Suppressor macrophage treated with lipopolysaccharide for 1 hour (primary cell): ENCODE data around the gene ABCG8.

Source experiments
- DNase-seq, 3 donors: peaks; one replicate each; pipeline ENCODE4 v3.0.0-alpha.2; 2020 to 2022

Gene ABCG8

GRCh38 chr2:43826305-43827250 is 12.2 kb upstream of the ABCG8 start:
- no peak for DNase-seq

- DNase-seq: no peak
Observed at GRCh38 chr2:43831543-43832294, 7.1 kb upstream of the ABCG8 start.

- no peak for DNase-seq
Observed at GRCh38 chr2:43832457-43832856, 6.3 kb upstream of the ABCG8 start.

GRCh38 chr2:43837033-43837432 is 1.7 kb upstream of the ABCG8 start:
- DNase-seq: no peak

GRCh38 chr2:43837831-43838559 is 776 bp upstream of the ABCG8 start:
- no peak for DNase-seq

GRCh38 chr2:43839776-43840564 is 1.2 kb downstream of the ABCG8 start:
- DNase-seq: no peak

GRCh38 chr2:43840965-43841364 is 2.2 kb downstream of the ABCG8 start:
- no peak for DNase-seq

GRCh38 chr2:43841949-43842865 is 3.4 kb downstream of the ABCG8 start:
- no peak for DNase-seq

- DNase-seq: no peak
Observed at GRCh38 chr2:43842866-43843226, 4.1 kb downstream of the ABCG8 start.

- DNase-seq: no peak
Observed at GRCh38 chr2:43845181-43845580, 6.4 kb downstream of the ABCG8 start.

GRCh38 chr2:43846140-43846793 is 7.5 kb downstream of the ABCG8 start:
- no peak for DNase-seq

- no peak for DNase-seq
Observed at GRCh38 chr2:43848214-43848613, 9.4 kb downstream of the ABCG8 start.

- no peak for DNase-seq
Observed at GRCh38 chr2:43851011-43851980, 12.5 kb downstream of the ABCG8 start.

GRCh38 chr2:43852196-43852730 is 13.5 kb downstream of the ABCG8 start:
- DNase-seq: no peak

- no peak for DNase-seq
Observed at GRCh38 chr2:43853141-43854081, 14.6 kb downstream of the ABCG8 start.

GRCh38 chr2:43854671-43855070 is 15.9 kb downstream of the ABCG8 start:
- DNase-seq: no peak

GRCh38 chr2:43855292-43855691 is 16.5 kb downstream of the ABCG8 start:
- no peak for DNase-seq

GRCh38 chr2:43872151-43872550 is 33.4 kb downstream of the ABCG8 start:
- no peak for DNase-seq
